Naive thymus-derived CD4-positive, alpha-beta T cell (primary cell): ENCODE measurements around the gene PIM3. TPM values are rescaled to one million over a fixed set of nuclear protein-coding genes. Genes with fewer than 3 reads are reported as not detected.
A peak's percentile ranks its signal among the peaks of the same experiment; 100 is the strongest.

ENCODE experiments used
- ATAC-seq: fragments of 150-1000 bp; cut with Tn5 transposase; 2 replicates; pipeline ENCODE4 v1.10.0; 2021; ENCODE audit warnings: mild to moderate bottlenecking, moderate library complexity
- CTCF ChIA-PET: fragments of 350-600 bp; sonication (Branson Sonifier 250); formaldehyde crosslinking; loops from one replicate; lab custom pipeline; 2021; ENCODE audit warnings: antibody characterized with exemption; lab: Charles Lee
- POLR2A ChIA-PET: fragments of 350-600 bp; sonication (Branson Sonifier 250); formaldehyde crosslinking; loops from one replicate; lab custom pipeline; 2021; ENCODE audit warnings: antibody characterized with exemption, inconsistent platforms; lab: Charles Lee
- DNase-seq, 9 donors: peaks; one replicate each; pipeline versions ENCODE4 v3.0.0 to v3.0.0-alpha.2; 2020 to 2022; ENCODE audit warnings: mixed read lengths in 1 of 9
- H3K27ac ChIP-seq: one replicate; pipeline ENCODE4 v1.7.0; 2013; ENCODE audit warnings: mild to moderate bottlenecking, low read depth, low read length, moderate library complexity
- H3K27me3 ChIP-seq, 2 donors: one replicate each; pipeline ENCODE4 v1.7.0; 2013; ENCODE audit warnings: low read length in 2 of 2, mild to moderate bottlenecking in 2 of 2, moderate library complexity in 2 of 2; ENCODE audit not compliant: control insufficient read depth in 2 of 2, insufficient read depth in 2 of 2
- H3K36me3 ChIP-seq, 3 experiments: 1 replicate in 2 of 3; 2 replicates in 1 of 3; pipeline ENCODE4 v1.7.0; 2013; ENCODE audit warnings: low read length in 3 of 3, mild to moderate bottlenecking in 3 of 3, moderate library complexity in 1 of 3; ENCODE audit not compliant: insufficient read depth in 3 of 3, control insufficient read depth in 2 of 3
- H3K4me1 ChIP-seq, 2 donors: one replicate each; pipeline ENCODE4 v1.7.0; 2013; ENCODE audit warnings: low read length in 2 of 2, mild to moderate bottlenecking in 2 of 2, moderate library complexity in 1 of 2; ENCODE audit not compliant: control insufficient read depth in 2 of 2, insufficient read depth in 2 of 2
- H3K4me3 ChIP-seq: 2 replicates; pipeline ENCODE4 v1.7.0; 2013; ENCODE audit warnings: mild to moderate bottlenecking, low read length
- H3K9me3 ChIP-seq, 3 experiments: 1 replicate in 2 of 3; 2 replicates in 1 of 3; pipeline ENCODE4 v1.7.0; 2013; ENCODE audit warnings: low read length in 3 of 3; ENCODE audit not compliant: control insufficient read depth in 2 of 3
- H3K27ac Mint-ChIP-seq, 9 donors: one replicate each; pipeline ENCODE4 v1.8.0; 2020 to 2022; ENCODE audit warnings: mixed read lengths in 9 of 9, mild to moderate bottlenecking in 8 of 9, moderate library complexity in 5 of 9, inconsistent platforms in 2 of 9
- H3K27me3 Mint-ChIP-seq, 5 donors: one replicate each; pipeline ENCODE4 v1.8.0; 2021 to 2022; ENCODE audit warnings: mixed read lengths in 5 of 5, mild to moderate bottlenecking in 1 of 5
- H3K36me3 Mint-ChIP-seq, 5 donors: one replicate each; pipeline ENCODE4 v1.8.0; 2020 to 2022; ENCODE audit warnings: mixed read lengths in 5 of 5, mild to moderate bottlenecking in 3 of 5, inconsistent platforms in 1 of 5
- H3K4me1 Mint-ChIP-seq, 7 donors: one replicate each; pipeline ENCODE4 v1.8.0; 2020 to 2022; ENCODE audit warnings: mixed read lengths in 7 of 7, mild to moderate bottlenecking in 3 of 7, inconsistent platforms in 1 of 7
- H3K4me3 Mint-ChIP-seq, 10 donors: one replicate each; pipeline ENCODE4 v1.8.0; 2020 to 2022; ENCODE audit warnings: mild to moderate bottlenecking in 10 of 10, mixed read lengths in 10 of 10, moderate library complexity in 6 of 10, inconsistent platforms in 2 of 10
- H3K9me3 Mint-ChIP-seq, 11 donors: one replicate each; pipeline ENCODE4 v1.8.0; 2020 to 2022; ENCODE audit warnings: mixed read lengths in 11 of 11, mild to moderate bottlenecking in 4 of 11, inconsistent platforms in 1 of 11, moderate library complexity in 1 of 11
- intact Hi-C, 2 donors: fragments of 100-400 bp; cut with micrococcal nuclease; formaldehyde crosslinking; loops; one replicate each; pipeline ENCODE4 v1.15.1; 2023
- polyA plus RNA-seq, 2 donors: library from polyadenylated mRNA; unstranded; fragments of 300-500 nt; fragmentation: Illumina TruSeq; gene quantifications; one replicate each; pipeline ENCODE4 v1.2.3, GENCODE V29; 2021
- total RNA-seq, 6 experiments: library from RNA in 5 of 6; stranded (reverse) in 5 of 6; gene quantifications; 1 replicate in 5 of 6; 2 replicates in 1 of 6; pipeline ENCODE4 v1.2.3 and lab custom pipeline; 2021 to 2026

PIM3 gene
- total and polyA plus RNA-seq, 7 experiments from 2014 or later, result 21.3 to 164 (median 54.6) TPM

- ChIA-PET CTCF (interaction anchor here (1.4 kb wide), 1 partner anchor 170 kb away, joined by 3 read pairs; no protein-coding TSS in a partner anchor), POLR2A (interaction anchor here (0.7 to 2.5 kb wide), 5 partner anchors 11 to 28 kb away, joined by 3 to 14 read pairs (median 4); no protein-coding TSS in a partner anchor)
- Histone ChIP-seq H3K9me3 (no peaks in the 10 kb centered on the region), H3K27ac (peak overlapping the region; percentile 90), H3K27me3 (no peaks in the 10 kb centered on the region), H3K36me3 (peaks cover 0 to 22% (median 4%) of the 10 kb centered on the region in 3 experiments), H3K4me1 (peaks cover 15 to 24% of the 10 kb centered on the region in 2 donors), H3K4me3 (peak overlapping the region; percentile 64)
- Mint-ChIP-seq H3K4me1 (peaks cover 7 to 24% (median 13%) of the 10 kb centered on the region in 7 donors), H3K27ac (peak overlapping the region; percentile 59 to 91 (median 86)), H3K4me3 (peak overlapping the region; percentile 65 to 86 (median 78)), H3K9me3 (peaks cover 0 to 4% (median 0%) of the 10 kb centered on the region in 11 donors), H3K27me3 (no peaks in the 10 kb centered on the region), H3K36me3 (peaks cover 0 to 12% (median 0%) of the 10 kb centered on the region in 5 donors)
- ATAC-seq (no peak), DNase-seq (no peak)
- intact Hi-C loops, result no loop called here
Observed at GRCh38 chr22:49958931-49959781, 1.4 kb upstream of the PIM3 start.

DNA sequence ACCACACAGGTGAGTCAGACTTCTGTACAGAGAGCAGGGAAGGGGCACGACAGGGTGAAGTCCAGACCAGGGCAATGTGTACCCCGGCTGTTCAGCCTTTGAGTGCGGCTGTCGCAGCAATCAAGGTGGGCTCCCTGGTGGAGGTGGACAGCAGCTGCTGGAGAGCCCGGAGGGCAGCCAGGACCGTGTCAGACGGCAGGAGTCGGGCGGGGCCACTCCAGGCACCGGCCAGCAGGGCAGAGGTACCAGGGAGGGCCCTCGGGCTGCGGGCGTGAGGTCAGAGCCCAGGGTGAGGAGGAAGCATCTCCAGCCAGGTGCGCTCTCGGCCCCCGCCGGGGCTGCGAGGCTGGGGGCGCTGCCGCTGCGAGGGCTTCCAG, 802 bp upstream of the PIM3 start:
- intact Hi-C loops, result loop anchor here (1.0 to 10.0 kb wide), 8 partner anchors 14 to 575 kb away; partner anchors contain the start of genes ALG12 (in 2 of the 2), CRELD2 (in 2 of the 2), BRD1 (in 1 of the 2) and TYMP (in 1 of the 2)
- H3K4me3 ChIP-seq, result peak overlapping the region; percentile 64
- CTCF ChIA-PET, result interaction anchor here (1.0 to 1.4 kb wide), 2 partner anchors 7 to 170 kb away, joined by 3 to 4 read pairs; no protein-coding TSS in a partner anchor

DNA sequence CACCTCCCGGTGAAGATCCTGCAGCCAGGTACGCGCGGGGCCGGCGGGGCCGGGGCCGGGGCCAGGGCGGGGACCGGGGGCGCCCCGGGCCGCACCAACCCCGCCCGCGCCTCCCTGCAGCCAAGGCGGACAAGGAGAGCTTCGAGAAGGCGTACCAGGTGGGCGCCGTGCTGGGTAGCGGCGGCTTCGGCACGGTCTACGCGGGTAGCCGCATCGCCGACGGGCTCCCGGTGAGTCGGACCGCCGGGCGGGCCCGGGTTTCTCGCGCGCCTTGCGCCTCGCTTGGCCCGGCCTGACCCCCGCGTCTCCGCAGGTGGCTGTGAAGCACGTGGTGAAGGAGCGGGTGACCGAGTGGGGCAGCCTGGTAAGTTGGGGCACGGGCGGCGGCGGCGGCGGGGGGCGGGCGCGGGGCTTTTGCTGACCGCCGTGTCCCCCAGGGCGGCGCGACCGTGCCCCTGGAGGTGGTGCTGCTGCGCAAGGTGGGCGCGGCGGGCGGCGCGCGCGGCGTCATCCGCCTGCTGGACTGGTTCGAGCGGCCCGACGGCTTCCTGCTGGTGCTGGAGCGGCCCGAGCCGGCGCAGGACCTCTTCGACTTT, 531 bp downstream of the PIM3 start:
- H3K9me3 ChIP-seq, result no peaks in the 10 kb centered on the region
- H3K27me3 ChIP-seq, result no peaks in the 10 kb centered on the region
- CTCF ChIA-PET, result interaction anchor here (0.9 to 1.0 kb wide), 2 partner anchors 9 to 27 kb away, joined by 3 to 4 read pairs; no protein-coding TSS in a partner anchor
- H3K4me3 Mint-ChIP-seq, result peak overlapping the region; percentile 82 to 95 (median 90)
- H3K9me3 Mint-ChIP-seq, result peaks cover 0 to 4% (median 0%) of the 10 kb centered on the region in 11 donors
- H3K4me3 ChIP-seq, result peak overlapping the region; percentile 86
- POLR2A ChIA-PET, result interaction anchor here (0.7 to 3.7 kb wide), 13 partner anchors 8 to 613 kb away, joined by 3 to 48 read pairs (median 4); partner anchors contain the start of genes ALG12 and CRELD2
- H3K27ac ChIP-seq, result peak overlapping the region; percentile 90
- H3K4me1 ChIP-seq, result peaks cover 21 to 26% of the 10 kb centered on the region in 2 donors
- intact Hi-C loops, result loop anchor here (5.0 to 10.0 kb wide), 3 partner anchors 109 to 574 kb away; partner anchors contain the start of genes TYMP (in 1 of the 2) and ZBED4 (in 1 of the 2)
- ATAC-seq, result no peak
- DNase-seq, result peak in 3 of 9 donors; percentile 24 to 64 (median 51)
- H3K36me3 ChIP-seq, result peaks cover 0 to 31% (median 4%) of the 10 kb centered on the region in 3 experiments
- peaks cover 7 to 30% (median 18%) of the 10 kb centered on the region in 7 donors for H3K4me1 Mint-ChIP-seq
- H3K27me3 Mint-ChIP-seq, result no peaks in the 10 kb centered on the region
- peak overlapping the region in 7 of 9 donors; percentile 76 to 96 (median 89) for H3K27ac Mint-ChIP-seq
- peaks cover 0 to 12% (median 0%) of the 10 kb centered on the region in 5 donors for H3K36me3 Mint-ChIP-seq

More for the DNA sequence above, 802 bp upstream of the PIM3 start:
- ATAC-seq (no peak), DNase-seq (peak in 1 of 9 donors; percentile 61)
- Mint-ChIP-seq H3K27me3 (no peaks in the 10 kb centered on the region), H3K9me3 (peaks cover 0 to 4% (median 0%) of the 10 kb centered on the region in 11 donors), H3K27ac (peak overlapping the region; percentile 59 to 91 (median 86)), H3K4me3 (peak overlapping the region; percentile 65 to 86 (median 78)), H3K36me3 (peaks cover 0 to 12% (median 0%) of the 10 kb centered on the region in 5 donors), H3K4me1 (peaks cover 7 to 26% (median 15%) of the 10 kb centered on the region in 7 donors)
- H3K36me3 ChIP-seq, result peaks cover 0 to 29% (median 4%) of the 10 kb centered on the region in 3 experiments
- H3K4me1 ChIP-seq, result peaks cover 20 to 26% of the 10 kb centered on the region in 2 donors
- no peaks in the 10 kb centered on the region for H3K27me3 ChIP-seq
- POLR2A ChIA-PET, result interaction anchor here (0.7 to 3.7 kb wide), 14 partner anchors 9 to 548 kb away, joined by 3 to 48 read pairs (median 4); partner anchors contain the start of genes ALG12, CRELD2, LMF2 and NCAPH2
- H3K9me3 ChIP-seq, result no peaks in the 10 kb centered on the region
- H3K27ac ChIP-seq, result peak overlapping the region; percentile 90

GRCh38 chr22:49961601-49962011, 1.0 kb downstream of the PIM3 start:
- ATAC-seq (no peak), DNase-seq (peak in 1 of 9 donors; percentile 36)
- H3K27me3 ChIP-seq, result no peaks in the 10 kb centered on the region
- ChIA-PET POLR2A (interaction anchor here (0.7 to 3.7 kb wide), 12 partner anchors 9 to 612 kb away, joined by 3 to 48 read pairs (median 4); partner anchors contain the start of genes ALG12 and CRELD2), CTCF (interaction anchor here (0.9 kb wide), 1 partner anchor 28 kb away, joined by 3 read pairs; no protein-coding TSS in a partner anchor)
- no peaks in the 10 kb centered on the region for H3K27me3 Mint-ChIP-seq
- no peaks in the 10 kb centered on the region for H3K9me3 ChIP-seq
- peak overlapping the region; percentile 90 for H3K27ac ChIP-seq
- H3K27ac Mint-ChIP-seq, result peak overlapping the region in 8 of 9 donors; percentile 76 to 96 (median 89)
- H3K4me1 ChIP-seq, result peaks cover 26% of the 10 kb centered on the region in 2 donors
- H3K4me3 ChIP-seq, result peak overlapping the region; percentile 86
- H3K36me3 Mint-ChIP-seq, result peaks cover 0 to 12% (median 0%) of the 10 kb centered on the region in 5 donors
- H3K36me3 ChIP-seq, result peaks cover 0 to 31% (median 4%) of the 10 kb centered on the region in 3 experiments
- H3K4me3 Mint-ChIP-seq, result peak overlapping the region; percentile 82 to 95 (median 90)
- peaks cover 7 to 30% (median 22%) of the 10 kb centered on the region in 7 donors for H3K4me1 Mint-ChIP-seq
- H3K9me3 Mint-ChIP-seq, result peaks cover 0 to 4% (median 0%) of the 10 kb centered on the region in 11 donors
- intact Hi-C loops, result loop anchor here (5.0 to 10.0 kb wide), 3 partner anchors 109 to 573 kb away; partner anchors contain the start of genes TYMP (in 1 of the 2) and ZBED4 (in 1 of the 2)

DNA sequence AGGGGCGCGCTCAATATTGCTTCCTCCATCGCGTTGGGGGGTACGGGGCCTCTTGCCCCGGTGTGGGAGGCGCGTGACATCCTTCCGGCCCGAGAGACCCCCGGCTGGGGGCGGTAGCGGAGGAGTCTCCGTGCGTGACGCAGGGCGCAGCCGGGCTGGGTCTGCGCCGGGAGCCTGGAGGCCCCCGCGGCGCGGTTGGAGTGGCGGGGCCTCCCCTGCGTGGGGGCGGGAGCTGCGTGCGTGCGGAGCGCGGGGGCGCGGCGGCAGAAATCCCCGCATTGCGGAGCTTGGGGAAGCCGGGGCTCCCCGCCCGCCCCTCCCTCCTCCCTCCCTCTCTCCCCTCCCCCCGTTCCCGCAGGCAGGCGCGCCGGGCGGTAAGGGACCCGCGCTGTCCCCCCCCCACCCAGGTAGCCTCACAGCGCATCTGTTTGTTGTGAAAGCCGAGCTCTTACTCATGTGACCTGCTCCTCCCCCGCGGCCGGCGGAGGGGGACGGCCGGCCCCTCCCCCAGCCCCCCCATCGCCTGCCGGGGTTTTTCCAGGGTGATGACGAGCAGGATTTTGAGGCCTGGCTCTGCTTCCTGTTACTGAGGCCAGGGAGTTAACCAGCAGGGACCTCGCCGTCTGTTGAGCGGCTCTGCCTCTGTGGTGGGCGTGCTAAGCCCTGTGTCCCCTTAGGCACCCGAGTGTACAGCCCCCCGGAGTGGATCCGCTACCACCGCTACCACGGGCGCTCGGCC, 1.6 kb downstream of the PIM3 start:
- Histone ChIP-seq H3K9me3 (no peaks in the 10 kb centered on the region), H3K27ac (peak overlapping the region; percentile 90), H3K4me1 (peaks cover 26 to 27% of the 10 kb centered on the region in 2 donors), H3K4me3 (peak overlapping the region; percentile 86), H3K27me3 (no peaks in the 10 kb centered on the region), H3K36me3 (peaks cover 0 to 31% (median 4%) of the 10 kb centered on the region in 3 experiments)
- ATAC-seq, result peak; percentile 50
- Mint-ChIP-seq H3K27me3 (no peaks in the 10 kb centered on the region), H3K36me3 (peaks cover 0 to 12% (median 0%) of the 10 kb centered on the region in 5 donors), H3K4me1 (peaks cover 7 to 33% (median 23%) of the 10 kb centered on the region in 7 donors), H3K4me3 (peak overlapping the region; percentile 82 to 95 (median 90)), H3K9me3 (peaks cover 0 to 4% (median 0%) of the 10 kb centered on the region in 11 donors), H3K27ac (peak overlapping the region in 8 of 9 donors; percentile 76 to 96 (median 89))
- peak; percentile 58 to 88 (median 66) for DNase-seq
- intact Hi-C loops, result loop anchor here (5.0 to 10.0 kb wide), 3 partner anchors 110 to 573 kb away; partner anchors contain the start of genes TYMP (in 1 of the 2) and ZBED4 (in 1 of the 2)
- CTCF ChIA-PET, result interaction anchor here (0.9 kb wide), 1 partner anchor 29 kb away, joined by 3 read pairs; no protein-coding TSS in a partner anchor
- POLR2A ChIA-PET, result interaction anchor here (0.8 to 3.7 kb wide), 8 partner anchors 9 to 659 kb away, joined by 3 to 48 read pairs (median 8); no protein-coding TSS in a partner anchor
